Measurements from ENCODE around the gene PHACTR4. TPM values are rescaled to one million over a fixed set of nuclear protein-coding genes. Genes with fewer than 3 reads are reported as not detected.
"Not testable (repeated sequence)": the region's sequence is repeated elsewhere in the genome, so short reads cannot be mapped to it uniquely, and the experiment has no call there.

The PHACTR4 gene
- total and polyA plus RNA-seq, 2 experiments from 2014 or later, result 14.8 to 27.1 TPM

- peak in 1 of 2 donors; percentile 61 for DNase-seq (ENCODE audit: low read depth in 1 of 2, low spot score in 1 of 2)
- H3K9me3 ChIP-seq (ENCODE audit: low read depth), result no peaks in the 10 kb centered on the region
- peaks cover 13% of the 10 kb centered on the region for H3K36me3 ChIP-seq
- TF ChIP-seq CTCF (IDR thresholded peaks at IDR 0.05; ENCODE audit: low read depth, low read length), result no peak
- peaks cover 4% of the 10 kb centered on the region for H3K4me1 ChIP-seq (ENCODE audit: low read depth)
- no peaks in the 10 kb centered on the region for H3K27me3 ChIP-seq
- no peak overlapping the region for H3K4me3 ChIP-seq
- peak overlapping the region; percentile 97 for H3K27ac ChIP-seq
These were observed 140.9 kb downstream of the PHACTR4 start for GRCh38 chr1:28510273-28510969.

GRCh38 chr1:28510970-28511440 is 141.5 kb downstream of the PHACTR4 start:
- no peaks in the 10 kb centered on the region for H3K9me3 ChIP-seq (ENCODE audit: low read depth)
- TF ChIP-seq CTCF (IDR thresholded peaks at IDR 0.05; ENCODE audit: low read depth, low read length), result no peak
- DNase-seq (ENCODE audit: low read depth in 1 of 2, low spot score in 1 of 2), result peak in 1 of 2 donors; percentile 54
- peak overlapping the region; percentile 97 for H3K27ac ChIP-seq
- peaks cover 4% of the 10 kb centered on the region for H3K4me1 ChIP-seq (ENCODE audit: low read depth)
- no peak overlapping the region for H3K4me3 ChIP-seq
- H3K36me3 ChIP-seq, result peaks cover 13% of the 10 kb centered on the region
- H3K27me3 ChIP-seq, result no peaks in the 10 kb centered on the region

- Histone ChIP-seq H3K4me3 (no peak overlapping the region), H3K4me1 (ENCODE audit: low read depth) (peaks cover 2% of the 10 kb centered on the region), H3K9me3 (ENCODE audit: low read depth) (no peaks in the 10 kb centered on the region), H3K27ac (peak overlapping the region; percentile 48), H3K27me3 (no peaks in the 10 kb centered on the region), H3K36me3 (peaks cover 13% of the 10 kb centered on the region)
- DNase-seq (ENCODE audit: low read depth in 1 of 2, low spot score in 1 of 2), result peak in 1 of 2 donors; percentile 27
- no peak for TF ChIP-seq CTCF (IDR thresholded peaks at IDR 0.05; ENCODE audit: low read depth, low read length)
These were observed 142.6 kb downstream of the PHACTR4 start for GRCh38 chr1:28512058-28512611.

- peak overlapping the region; percentile 72 for H3K27ac ChIP-seq
- H3K4me1 ChIP-seq (ENCODE audit: low read depth); DNase-seq (ENCODE audit: low read depth in 1 of 2, low spot score in 1 of 2); H3K36me3 ChIP-seq; H3K27me3 ChIP-seq; H3K9me3 ChIP-seq (ENCODE audit: low read depth); H3K4me3 ChIP-seq: not testable (repeated sequence)
These were observed 144.9 kb downstream of the PHACTR4 start for GRCh38 chr1:28514445-28514933.

GRCh38 chr1:28516518-28516956 is 147.0 kb downstream of the PHACTR4 start:
- Histone ChIP-seq H3K36me3 (no peaks in the 10 kb centered on the region), H3K27ac (peak overlapping the region; percentile 23), H3K4me3 (no peak overlapping the region), H3K27me3 (no peaks in the 10 kb centered on the region), H3K4me1 (ENCODE audit: low read depth) (peaks cover 6% of the 10 kb centered on the region), H3K9me3 (ENCODE audit: low read depth) (no peaks in the 10 kb centered on the region)
- no peak for TF ChIP-seq CTCF (IDR thresholded peaks at IDR 0.05; ENCODE audit: low read depth, low read length)
- no peak for DNase-seq (ENCODE audit: low read depth in 1 of 2, low spot score in 1 of 2)

- peak overlapping the region; percentile 57 for H3K4me3 ChIP-seq
- DNase-seq (ENCODE audit: low read depth in 1 of 2, low spot score in 1 of 2), result peak in 1 of 2 donors; percentile 28
- H3K36me3 ChIP-seq, result no peaks in the 10 kb centered on the region
- H3K27ac ChIP-seq, result peak overlapping the region; percentile 85
- peaks cover 6% of the 10 kb centered on the region for H3K4me1 ChIP-seq (ENCODE audit: low read depth)
- no peaks in the 10 kb centered on the region for H3K9me3 ChIP-seq (ENCODE audit: low read depth)
- H3K27me3 ChIP-seq, result no peaks in the 10 kb centered on the region
- TF ChIP-seq CTCF (IDR thresholded peaks at IDR 0.05; ENCODE audit: low read depth, low read length), result no peak
These were observed 148.1 kb downstream of the PHACTR4 start for GRCh38 chr1:28517649-28517999.
